ENCODE data around the gene C9orf50.
"Not testable (repeated sequence)": the region's sequence is repeated elsewhere in the genome, so short reads cannot be mapped to it uniquely, and the experiment has no call there.

Gene C9orf50

GRCh38 chr9:129620669-129621295 is at the start of gene C9orf50:
C9orf50 (minus strand) TSS chr9:129621101; CDS start chr9:129620574, 527 bp downstream.
- DNase-seq (ENCODE audit: low read depth) = no peak

- DNase-seq (ENCODE audit: low read depth) = no peak
These were observed 49.0 kb upstream of the C9orf50 start for GRCh38 chr9:129669946-129670345.

GRCh38 chr9:129669141-129669718 is 48.3 kb upstream of the C9orf50 start:
- DNase-seq (ENCODE audit: low read depth) = no peak

- no peak for DNase-seq (ENCODE audit: low read depth)
These were observed 46.9 kb upstream of the C9orf50 start for GRCh38 chr9:129667850-129668249.

- DNase-seq (ENCODE audit: low read depth) = no peak
These were observed 46.5 kb upstream of the C9orf50 start for GRCh38 chr9:129667378-129667777.

- DNase-seq (ENCODE audit: low read depth) = no peak
These were observed 45.7 kb upstream of the C9orf50 start for GRCh38 chr9:129666575-129666974.

GRCh38 chr9:129665814-129666520 is 45.1 kb upstream of the C9orf50 start:
- no peak for DNase-seq (ENCODE audit: low read depth)

GRCh38 chr9:129665389-129665775 is 44.5 kb upstream of the C9orf50 start, which contains the start of gene PRRX2:
PRRX2 (plus strand) TSS chr9:129665647; CDS start chr9:129665868, 221 bp downstream.
- peak; percentile 12 for DNase-seq (ENCODE audit: low read depth)

GRCh38 chr9:129664746-129665388 is 44.0 kb upstream of the C9orf50 start:
- DNase-seq (ENCODE audit: low read depth) = no peak

- not testable (repeated sequence) for DNase-seq (ENCODE audit: low read depth)
These were observed 41.3 kb upstream of the C9orf50 start for GRCh38 chr9:129662239-129662638.

GRCh38 chr9:129661029-129661428 is 40.1 kb upstream of the C9orf50 start:
- no peak for DNase-seq (ENCODE audit: low read depth)

GRCh38 chr9:129656795-129657390 is 36.0 kb upstream of the C9orf50 start:
- DNase-seq (ENCODE audit: low read depth) = no peak

- DNase-seq (ENCODE audit: low read depth) = no peak
These were observed 34.8 kb upstream of the C9orf50 start for GRCh38 chr9:129655696-129656095.

GRCh38 chr9:129655154-129655553 is 34.3 kb upstream of the C9orf50 start:
- DNase-seq (ENCODE audit: low read depth) = no peak

GRCh38 chr9:129654554-129655040 is 33.7 kb upstream of the C9orf50 start:
- DNase-seq (ENCODE audit: low read depth) = no peak

GRCh38 chr9:129653823-129654553 is 33.1 kb upstream of the C9orf50 start:
- DNase-seq (ENCODE audit: low read depth) = no peak

- DNase-seq (ENCODE audit: low read depth) = no peak
These were observed 29.9 kb upstream of the C9orf50 start for GRCh38 chr9:129650680-129651235.

- DNase-seq (ENCODE audit: low read depth) = no peak
These were observed 29.1 kb upstream of the C9orf50 start for GRCh38 chr9:129649726-129650679.

GRCh38 chr9:129648764-129649115 is 27.8 kb upstream of the C9orf50 start:
- DNase-seq (ENCODE audit: low read depth) = no peak

Measured in activated T-cell treated with anti-CD3 and anti-CD28 coated beads for 1 hour (primary cell).